Stomach smooth muscle (tissue), 2 donors: ENCODE data around the gene SPTSSB.
A peak's percentile ranks its signal among the peaks of the same experiment; 100 is the strongest.

ENCODE experiments used
- H3K27ac ChIP-seq: one replicate; pipeline ENCODE4 v1.7.0; 2013; ENCODE audit warnings: mild to moderate bottlenecking, low read length, inconsistent platforms
- H3K27me3 ChIP-seq, 2 donors: one replicate each; pipeline ENCODE4 v1.7.0; 2013; ENCODE audit warnings: low read length in 2 of 2; ENCODE audit not compliant: insufficient read depth in 2 of 2, control insufficient read depth in 1 of 2
- H3K36me3 ChIP-seq, 2 donors: one replicate each; pipeline ENCODE4 v1.7.0; 2013; ENCODE audit warnings: low read length in 2 of 2; ENCODE audit not compliant: control insufficient read depth in 2 of 2, insufficient read depth in 2 of 2
- H3K4me1 ChIP-seq: one replicate; pipeline ENCODE4 v1.7.0; 2013; ENCODE audit warnings: low read length; ENCODE audit not compliant: control insufficient read depth, insufficient read depth
- H3K4me3 ChIP-seq, 2 donors: one replicate each; pipeline ENCODE4 v1.7.0; 2013; ENCODE audit warnings: low read length in 2 of 2
- H3K9ac ChIP-seq, 2 donors: one replicate each; pipeline ENCODE4 v1.7.0; 2013; ENCODE audit warnings: low read length in 2 of 2, mild to moderate bottlenecking in 1 of 2
- H3K9me3 ChIP-seq, 2 donors: one replicate each; pipeline ENCODE4 v1.7.0; 2013; ENCODE audit warnings: low read length in 2 of 2; ENCODE audit not compliant: control insufficient read depth in 2 of 2
- donor health status: healthy.
- donor health status: Pancreatic carcinoma.

The SPTSSB gene

GRCh38 chr3:161390200-161390599, 18.9 kb upstream of the SPTSSB start:
- H3K27ac ChIP-seq = no peak overlapping the region
- H3K27me3 ChIP-seq = no peaks in the 10 kb centered on the region
- H3K9me3 ChIP-seq = peaks cover 0 to 3% of the 10 kb centered on the region in 2 donors
- H3K4me3 ChIP-seq = no peak overlapping the region
- no peaks in the 10 kb centered on the region for H3K36me3 ChIP-seq
- no peak overlapping the region for H3K9ac ChIP-seq
- no peaks in the 10 kb centered on the region for H3K4me1 ChIP-seq

DNA sequence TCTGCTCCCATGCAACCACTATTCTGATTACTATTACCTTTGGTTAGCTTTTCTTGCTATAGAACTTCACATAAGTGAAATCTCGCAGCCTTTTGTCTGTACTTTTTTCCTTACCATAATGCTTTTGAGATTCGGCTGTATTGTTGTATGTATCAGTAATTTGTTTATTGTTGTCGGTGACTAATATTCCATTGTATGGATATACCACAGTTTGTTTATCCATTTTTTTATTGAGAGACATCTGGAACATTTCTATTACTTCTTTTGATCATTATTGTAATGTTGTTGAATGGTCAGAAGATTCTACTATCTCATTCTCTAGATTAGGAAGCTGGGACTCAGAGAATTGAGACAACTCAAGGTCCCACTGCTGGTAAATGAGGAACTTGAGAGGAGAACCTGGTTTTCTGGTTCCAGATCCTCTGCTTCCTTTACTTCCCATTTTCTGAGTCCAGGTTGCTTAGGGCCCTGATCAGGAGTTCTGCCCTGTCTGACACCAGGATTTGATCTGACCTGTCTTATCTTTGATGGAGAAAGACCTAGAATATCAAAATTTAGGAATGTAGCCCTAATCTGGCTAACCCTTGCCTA, 18.2 kb upstream of the SPTSSB start:
- no peak overlapping the region for H3K9ac ChIP-seq
- H3K9me3 ChIP-seq = peaks cover 0 to 3% of the 10 kb centered on the region in 2 donors

DNA sequence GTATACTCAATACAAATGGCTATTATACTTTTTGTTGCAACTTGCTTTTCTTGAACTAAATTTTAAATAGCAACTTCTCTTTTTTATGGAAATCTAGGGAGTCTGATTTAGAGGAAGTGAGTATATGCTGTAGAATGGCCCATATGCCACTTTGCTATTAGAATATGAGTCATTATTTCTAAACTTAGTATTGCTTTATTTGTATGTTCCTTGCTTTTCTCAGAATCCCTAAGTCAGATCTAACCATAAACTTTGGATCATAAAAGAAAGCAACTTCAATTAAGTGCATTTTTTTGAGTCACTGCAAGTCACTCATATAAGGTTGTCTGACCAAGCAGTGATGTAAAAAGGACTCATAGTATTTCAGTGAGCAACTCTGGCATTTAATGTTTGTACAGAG, 17.5 kb upstream of the SPTSSB start:
- H3K27ac ChIP-seq = no peak overlapping the region
- H3K27me3 ChIP-seq = no peaks in the 10 kb centered on the region
- H3K4me1 ChIP-seq = no peaks in the 10 kb centered on the region
- H3K9me3 ChIP-seq = peaks cover 0 to 3% of the 10 kb centered on the region in 2 donors
- no peaks in the 10 kb centered on the region for H3K36me3 ChIP-seq
- no peak overlapping the region for H3K9ac ChIP-seq
- H3K4me3 ChIP-seq = no peak overlapping the region

More for the DNA sequence above, 18.2 kb upstream of the SPTSSB start:
- Histone ChIP-seq H3K4me3 (no peak overlapping the region), H3K27me3 (no peaks in the 10 kb centered on the region), H3K4me1 (no peaks in the 10 kb centered on the region), H3K36me3 (no peaks in the 10 kb centered on the region), H3K27ac (no peak overlapping the region)

GRCh38 chr3:161386991-161387770, 15.9 kb upstream of the SPTSSB start:
- Histone ChIP-seq H3K36me3 (no peaks in the 10 kb centered on the region), H3K9ac (no peak overlapping the region), H3K4me3 (no peak overlapping the region), H3K9me3 (peaks cover 0 to 3% of the 10 kb centered on the region in 2 donors), H3K27ac (no peak overlapping the region), H3K4me1 (no peaks in the 10 kb centered on the region), H3K27me3 (no peaks in the 10 kb centered on the region)

- peaks cover 0 to 4% of the 10 kb centered on the region in 2 donors for H3K27me3 ChIP-seq
- peak overlapping the region; percentile 80 to 89 for H3K4me3 ChIP-seq
- H3K9me3 ChIP-seq = no peaks in the 10 kb centered on the region
- peaks cover 10% of the 10 kb centered on the region for H3K4me1 ChIP-seq
- H3K9ac ChIP-seq = peak overlapping the region; percentile 30 to 43
- no peak overlapping the region for H3K27ac ChIP-seq
- H3K36me3 ChIP-seq = no peaks in the 10 kb centered on the region
These were observed 1.3 kb upstream of the SPTSSB start for GRCh38 chr3:161372321-161373260.

GRCh38 chr3:161369531-161369930, 1.8 kb downstream of the SPTSSB start:
- Histone ChIP-seq H3K9ac (no peak overlapping the region), H3K27ac (no peak overlapping the region), H3K4me1 (peaks cover 10% of the 10 kb centered on the region), H3K4me3 (no peak overlapping the region), H3K27me3 (peaks cover 0 to 4% of the 10 kb centered on the region in 2 donors), H3K36me3 (no peaks in the 10 kb centered on the region), H3K9me3 (no peaks in the 10 kb centered on the region)

- H3K9ac ChIP-seq = no peak overlapping the region
- H3K4me1 ChIP-seq = no peaks in the 10 kb centered on the region
- no peak overlapping the region for H3K27ac ChIP-seq
- H3K4me3 ChIP-seq = no peak overlapping the region
- H3K27me3 ChIP-seq = no peaks in the 10 kb centered on the region
- no peaks in the 10 kb centered on the region for H3K36me3 ChIP-seq
- no peaks in the 10 kb centered on the region for H3K9me3 ChIP-seq
These were observed 5.2 kb downstream of the SPTSSB start for GRCh38 chr3:161366094-161366493.

- no peaks in the 10 kb centered on the region for H3K27me3 ChIP-seq
- H3K9me3 ChIP-seq = no peaks in the 10 kb centered on the region
- no peak overlapping the region for H3K9ac ChIP-seq
- H3K36me3 ChIP-seq = no peaks in the 10 kb centered on the region
- no peak overlapping the region for H3K27ac ChIP-seq
- no peak overlapping the region for H3K4me3 ChIP-seq
- no peaks in the 10 kb centered on the region for H3K4me1 ChIP-seq
These were observed 12.8 kb downstream of the SPTSSB start for GRCh38 chr3:161358488-161358887.

DNA sequence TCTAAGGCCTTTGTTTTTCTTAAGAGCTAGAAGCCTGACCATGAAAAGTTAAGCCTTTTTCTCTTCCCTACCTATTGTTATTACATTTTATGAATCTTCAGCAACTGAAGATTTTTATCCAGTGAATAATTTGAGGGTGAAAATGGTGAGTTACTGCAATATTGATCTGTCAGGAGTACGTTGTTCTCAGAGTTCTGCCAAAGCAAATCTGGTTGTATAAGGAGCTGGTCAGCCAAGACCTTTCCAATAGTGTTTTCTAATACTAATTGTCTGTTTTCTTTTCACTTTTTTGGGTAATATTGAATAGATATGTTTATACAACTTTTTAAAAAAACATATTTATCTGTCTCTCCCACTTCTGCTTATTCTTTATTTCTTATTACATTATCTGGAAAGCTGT, 15.0 kb downstream of the SPTSSB start:
- Histone ChIP-seq H3K27me3 (no peaks in the 10 kb centered on the region), H3K4me1 (no peaks in the 10 kb centered on the region), H3K36me3 (no peaks in the 10 kb centered on the region), H3K9me3 (no peaks in the 10 kb centered on the region), H3K27ac (no peak overlapping the region), H3K4me3 (no peak overlapping the region), H3K9ac (no peak overlapping the region)

DNA sequence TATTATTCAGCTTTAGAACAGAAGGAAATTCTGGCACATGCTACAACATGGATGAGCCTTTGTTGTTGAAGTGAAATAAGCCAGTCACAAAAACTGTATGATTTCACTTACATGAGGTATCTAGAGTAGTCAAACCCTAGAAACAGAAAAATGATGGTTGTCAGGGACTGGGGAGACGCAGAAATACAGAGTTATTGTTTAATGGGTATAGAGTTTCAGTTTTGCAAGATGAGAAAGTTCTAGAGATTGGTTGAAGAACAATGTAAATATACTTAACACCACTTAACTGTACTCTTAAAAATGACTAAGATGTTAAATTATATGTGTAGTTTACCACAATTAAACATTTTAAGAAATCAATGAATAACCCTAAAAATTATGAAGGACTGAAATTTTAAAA, 15.8 kb downstream of the SPTSSB start:
- Histone ChIP-seq H3K27ac (no peak overlapping the region), H3K4me1 (no peaks in the 10 kb centered on the region), H3K4me3 (no peak overlapping the region), H3K27me3 (no peaks in the 10 kb centered on the region), H3K9me3 (no peaks in the 10 kb centered on the region), H3K9ac (no peak overlapping the region), H3K36me3 (no peaks in the 10 kb centered on the region)
